Breast epithelium (tissue), 3 donors: ENCODE results near the gene MAD1L1.

ENCODE experiments used
- CTCF ChIP-seq, 3 donors: fragments of 450-650 bp; IDR thresholded peaks; one replicate each; pipeline ENCODE4 v1.5.1; 2016 to 2017; ENCODE audit warnings: antibody characterized with exemption in 3 of 3, mild to moderate bottlenecking in 3 of 3, moderate library complexity in 3 of 3
- POLR2A ChIP-seq: fragments of 450-650 bp; IDR thresholded peaks from one replicate; pipeline ENCODE4 v1.6.1; 2016; ENCODE audit warnings: antibody characterized with exemption, mild to moderate bottlenecking, moderate library complexity
- POLR2AphosphoS5 ChIP-seq, 3 donors: sonication (generic); formaldehyde crosslinking; IDR thresholded peaks; one replicate each; pipeline ENCODE4 v1.6.1; 2017; ENCODE audit warnings: antibody characterized with exemption in 3 of 3

GRCh38 chr7:1987591-1988532 lies 244.9 kb downstream of the MAD1L1 start:
- TF ChIP-seq CTCF (IDR thresholded peaks at IDR 0.05) (no peak), POLR2A (no peak), POLR2AphosphoS5 (IDR thresholded peaks at IDR 0.05) (no peak)
